ENCODE results near the gene TC2N.
"Not testable (repeated sequence)": the region's sequence is repeated elsewhere in the genome, so short reads cannot be mapped to it uniquely, and the experiment has no call there.

The TC2N gene

GRCh38 chr14:91834571-91834970 lies 32.8 kb downstream of the TC2N start:
- DNase-seq (ENCODE audit: low spot score) = no peak

DNA sequence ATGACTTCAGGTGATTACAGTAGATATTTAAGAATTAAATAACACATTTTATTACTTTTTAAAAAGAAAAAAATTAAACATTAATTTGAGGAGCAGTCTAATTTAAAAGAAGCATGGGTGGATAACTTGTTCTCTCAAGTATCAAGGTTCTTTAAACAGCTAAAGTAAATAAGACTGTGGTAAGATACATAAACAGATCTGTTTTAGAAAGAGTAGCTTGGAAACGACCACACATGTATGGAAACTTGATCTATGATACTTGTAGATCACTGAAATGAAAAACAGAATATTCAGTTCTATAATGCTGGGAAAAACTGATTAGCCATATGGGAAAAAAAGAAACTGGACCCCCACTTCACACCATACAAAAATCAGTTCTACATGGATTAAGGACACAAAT lies 36.0 kb downstream of the TC2N start:
- no peak for DNase-seq (ENCODE audit: low spot score)

GRCh38 chr14:91830777-91831176 lies 36.6 kb downstream of the TC2N start:
- no peak for DNase-seq (ENCODE audit: low spot score)

GRCh38 chr14:91829511-91829910 lies 37.8 kb downstream of the TC2N start:
- DNase-seq (ENCODE audit: low spot score) = no peak

DNA sequence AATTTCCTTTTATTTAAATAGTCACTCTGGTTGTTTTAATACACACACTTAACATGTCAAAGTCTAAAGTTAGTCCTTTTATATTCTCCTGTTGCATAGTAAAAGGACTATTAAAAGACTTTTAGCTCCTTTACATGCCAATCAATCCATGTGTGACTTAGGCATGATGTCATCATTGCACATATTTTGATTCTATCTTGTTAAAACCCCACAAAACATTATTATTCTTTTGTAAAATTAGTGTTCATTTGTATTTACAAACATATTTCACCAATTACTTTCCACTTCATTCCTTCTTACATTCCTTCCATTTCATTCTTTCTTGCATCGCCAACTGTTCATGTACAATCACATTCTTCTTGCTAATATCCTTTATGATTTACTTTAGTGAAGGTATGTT lies 39.6 kb downstream of the TC2N start:
- DNase-seq (ENCODE audit: low spot score) = no peak

GRCh38 chr14:91817566-91818325 lies 49.6 kb downstream of the TC2N start:
- no peak for DNase-seq (ENCODE audit: low spot score)

DNA sequence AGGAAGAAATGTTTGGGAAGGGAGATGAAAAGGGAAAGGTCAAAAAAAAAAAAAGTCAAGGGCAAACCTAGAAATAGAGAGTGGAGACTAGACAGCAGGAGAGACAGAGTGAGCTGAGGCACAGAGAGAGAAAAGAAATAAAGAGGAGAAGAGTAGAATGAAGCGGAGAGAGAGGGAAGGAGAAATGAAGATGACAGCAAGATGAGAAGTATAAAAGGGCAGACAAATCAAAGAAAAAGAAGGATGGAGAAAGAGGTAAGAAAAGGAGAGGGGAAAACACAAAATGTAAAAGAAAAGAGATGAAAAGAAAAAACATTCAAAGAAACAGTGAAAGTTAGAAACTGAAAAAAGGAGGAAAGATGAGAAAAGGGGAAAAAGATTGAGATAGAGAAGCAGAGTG lies 53.0 kb downstream of the TC2N start:
- DNase-seq (ENCODE audit: low spot score) = no peak

DNA sequence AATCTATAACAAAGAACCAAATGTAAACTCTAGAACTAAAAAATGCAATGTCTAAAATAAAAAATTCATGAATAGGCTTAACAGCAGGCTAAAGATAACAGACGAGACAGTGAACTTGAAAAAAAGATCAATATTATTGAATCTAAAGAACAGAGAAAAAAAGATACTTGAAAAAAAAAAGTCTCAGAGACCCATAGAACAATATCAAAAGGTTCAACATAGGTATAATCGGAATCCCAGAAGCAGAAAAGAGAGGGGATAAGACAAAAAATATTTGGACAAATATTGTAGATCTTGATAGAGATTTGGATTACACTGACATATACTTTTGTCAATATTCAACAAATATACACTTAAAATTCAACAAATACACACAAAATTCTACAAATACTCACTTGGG lies 56.6 kb downstream of the TC2N start:
- DNase-seq (ENCODE audit: low spot score) = no peak

- DNase-seq (ENCODE audit: low spot score) = no peak
These were observed 60.6 kb downstream of the TC2N start for GRCh38 chr14:91806716-91807115.

DNA sequence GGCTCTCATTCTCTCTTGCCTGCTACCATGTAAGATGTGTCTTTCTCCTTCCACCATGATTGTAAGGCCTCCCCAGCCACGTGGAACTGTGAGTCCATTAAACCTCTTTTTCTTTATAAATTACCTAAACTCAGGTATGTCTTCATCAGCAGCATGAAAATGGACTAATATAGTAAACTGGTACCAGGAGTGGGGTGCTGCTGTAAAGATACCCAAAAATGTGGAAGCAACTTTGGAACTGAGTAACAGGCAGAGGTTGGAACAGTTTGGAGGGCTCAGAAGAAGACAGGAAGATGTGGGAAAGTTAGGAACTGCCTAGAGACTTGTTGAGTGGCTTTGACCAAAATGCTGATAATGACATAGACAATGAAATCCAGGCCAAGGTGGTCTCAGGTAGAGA lies 61.2 kb downstream of the TC2N start:
- not testable (repeated sequence) for DNase-seq (ENCODE audit: low spot score)

GRCh38 chr14:91805659-91806058 lies 61.7 kb downstream of the TC2N start:
- DNase-seq (ENCODE audit: low spot score) = no peak

- no peak for DNase-seq (ENCODE audit: low spot score)
These were observed 66.0 kb downstream of the TC2N start for GRCh38 chr14:91801358-91801757.

GRCh38 chr14:91796617-91797347 lies 70.6 kb downstream of the TC2N start:
- DNase-seq (ENCODE audit: low spot score) = peak; percentile 22

GRCh38 chr14:91793704-91794103 lies 73.6 kb downstream of the TC2N start:
- no peak for DNase-seq (ENCODE audit: low spot score)

GRCh38 chr14:91786188-91786587 lies 81.1 kb downstream of the TC2N start:
- DNase-seq (ENCODE audit: low spot score) = no peak

DNA sequence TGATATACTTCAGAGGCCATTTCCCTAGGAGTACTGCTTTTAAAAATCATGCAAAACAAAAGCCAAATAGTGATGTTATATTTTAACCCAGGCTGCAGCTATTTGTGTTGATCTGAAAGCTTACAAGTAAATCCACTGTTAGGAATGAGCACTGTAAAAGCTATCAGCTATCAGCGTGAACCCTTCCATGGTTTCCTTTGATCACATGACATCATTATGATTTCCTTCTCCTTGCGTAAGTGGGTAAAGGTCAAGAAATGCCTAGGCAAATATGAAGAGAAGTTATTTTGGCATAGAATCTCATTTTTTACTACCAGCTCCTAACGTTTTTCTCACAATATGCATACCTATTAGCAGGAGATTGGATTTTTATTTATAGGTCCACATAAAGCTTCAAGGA lies 86.9 kb downstream of the TC2N start:
- no peak for DNase-seq (ENCODE audit: low spot score)

GRCh38 chr14:91778217-91778616 lies 89.1 kb downstream of the TC2N start:
- DNase-seq (ENCODE audit: low spot score) = no peak

DNA sequence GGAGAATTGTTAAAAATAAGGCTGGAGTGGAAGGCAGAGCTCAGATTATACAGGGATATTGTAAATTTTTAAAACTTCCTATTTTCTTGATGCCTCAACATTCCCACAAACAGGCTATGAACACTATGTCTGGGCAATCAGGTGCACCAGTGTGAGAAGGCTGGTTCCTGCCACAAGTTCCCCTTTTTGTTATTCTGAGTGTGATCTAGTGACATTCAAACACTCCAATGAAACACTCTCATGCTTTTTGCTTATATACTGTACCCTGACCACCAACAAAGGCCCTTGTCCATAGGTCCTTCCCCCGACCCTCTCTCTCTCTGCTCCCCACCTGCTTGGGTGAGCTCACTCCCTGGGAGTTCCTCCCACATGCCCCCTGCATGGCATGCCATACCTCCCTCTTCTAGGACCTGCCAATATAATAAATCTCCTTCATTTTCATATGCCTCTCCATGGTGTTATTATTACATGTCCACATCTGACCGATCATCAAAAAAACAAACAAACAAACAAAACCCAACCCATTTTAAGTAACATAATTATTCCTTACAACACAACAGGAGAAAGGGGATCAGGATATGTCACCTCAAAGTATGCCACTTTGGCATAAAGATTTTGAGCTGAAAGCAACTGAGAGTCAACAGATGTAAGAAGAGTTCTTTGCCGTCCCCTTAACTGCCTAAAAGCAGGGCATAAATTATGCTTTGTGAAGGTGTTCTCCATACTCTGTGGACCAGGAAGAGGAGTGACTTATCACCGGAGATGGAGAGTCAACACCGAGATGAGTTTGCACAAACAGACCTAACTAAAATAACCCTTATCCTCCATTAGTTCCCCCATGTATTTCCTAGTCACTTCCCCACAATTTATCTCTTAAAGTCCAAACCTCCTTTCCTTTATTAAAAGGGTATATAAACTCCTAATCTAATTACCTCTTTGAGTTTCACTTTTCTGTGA lies 92.9 kb downstream of the TC2N start:
- DNase-seq (ENCODE audit: low spot score) = no peak

GRCh38 chr14:91770185-91770584 lies 97.2 kb downstream of the TC2N start:
- DNase-seq (ENCODE audit: low spot score) = no peak

DNA sequence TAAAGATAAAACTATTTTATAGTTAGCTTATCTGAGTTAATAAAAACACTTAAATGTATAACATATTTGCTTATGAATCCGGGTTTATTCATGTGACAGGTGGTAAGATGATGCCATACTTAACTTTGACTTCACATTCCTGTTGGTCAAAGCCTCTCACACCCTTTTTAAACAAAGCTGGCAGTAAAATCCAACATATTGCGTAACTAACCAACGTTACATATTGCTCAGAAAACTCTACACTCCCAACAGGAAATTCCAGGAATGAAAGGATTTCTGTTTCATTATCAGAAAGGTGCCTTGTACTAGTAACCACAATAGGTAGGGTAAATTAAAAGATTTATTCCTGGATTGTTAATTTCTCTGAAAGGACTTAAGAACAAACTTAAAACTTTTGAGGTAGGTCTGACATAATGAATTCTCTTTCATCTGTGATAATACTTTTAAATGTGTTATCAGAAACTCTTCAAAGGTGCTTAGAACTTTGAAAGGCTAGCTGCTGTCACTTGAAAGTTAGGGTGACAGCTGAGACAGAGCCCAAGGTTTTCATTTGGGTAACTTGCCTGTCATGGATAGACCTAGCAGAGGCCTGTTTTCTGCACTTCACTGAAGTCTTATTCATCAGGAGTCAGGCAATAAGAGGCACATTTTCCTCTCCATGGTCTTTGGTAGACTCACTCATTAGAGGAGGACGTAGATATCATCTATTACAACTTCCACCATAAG lies 111.6 kb downstream of the TC2N start:
- DNase-seq (ENCODE audit: low spot score) = no peak

- DNase-seq (ENCODE audit: low spot score) = no peak
These were observed 112.5 kb downstream of the TC2N start for GRCh38 chr14:91754819-91755218.

DNA sequence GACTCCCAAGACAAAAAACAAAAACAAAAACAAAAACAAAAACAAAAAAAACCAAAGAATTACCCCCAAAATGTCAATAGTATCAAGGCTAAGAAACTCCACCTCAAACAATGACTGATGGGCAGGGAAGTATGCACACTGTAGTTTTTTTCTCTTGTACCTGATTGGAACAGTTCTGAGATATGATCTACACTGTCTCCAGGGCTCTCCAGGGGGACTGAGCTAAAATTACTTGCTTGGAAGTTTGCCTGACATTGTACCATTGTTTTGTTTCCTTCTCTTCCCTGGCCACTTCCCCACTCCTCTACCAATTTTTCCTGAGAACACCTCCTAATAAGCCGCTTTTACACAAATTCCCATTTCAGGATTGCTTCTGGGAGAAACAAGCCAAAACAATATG lies 113.2 kb downstream of the TC2N start:
- no peak for DNase-seq (ENCODE audit: low spot score)

Data from AG08395 (cell line).